OCI-LY1 (cell line): ENCODE data around the gene ZNF692.

Experiments used
- H2AFZ ChIP-seq: fragments of 200-600 bp; sonication (generic), shearing (Covaris generic); 2 replicates; pipeline ENCODE4 v1.6.0; 2014; ENCODE audit warnings: antibody characterized with exemption, mild to moderate bottlenecking, low read length
- H3F3A ChIP-seq: fragments of 200-600 bp; sonication (generic), shearing (Covaris generic); 2 replicates; pipeline ENCODE4 v1.6.0; 2014; ENCODE audit warnings: mild to moderate bottlenecking, antibody characterized with exemption, low read length, moderate library complexity; ENCODE audit not compliant: insufficient read depth
- H3K27ac ChIP-seq: fragments of 200-600 bp; sonication (generic); 2 replicates; pipeline ENCODE4 v1.5.1; 2014; ENCODE audit warnings: low read length, mixed run types, mild to moderate bottlenecking, low read depth; ENCODE audit not compliant: poor library complexity, severe bottlenecking
- H3K27me3 ChIP-seq: fragments of 200-600 bp; sonication (generic); 2 replicates; pipeline ENCODE4 v1.6.0; 2014; ENCODE audit warnings: antibody characterized with exemption, mild to moderate bottlenecking, low read length, moderate library complexity; ENCODE audit not compliant: insufficient read depth
- H3K36me3 ChIP-seq: fragments of 200-600 bp; sonication (generic); 2 replicates; pipeline ENCODE4 v1.6.1; 2014; ENCODE audit warnings: mild to moderate bottlenecking, antibody characterized with exemption, low read length, moderate library complexity, mixed read lengths; ENCODE audit not compliant: insufficient read depth
- H3K4me1 ChIP-seq: fragments of 200-600 bp; sonication (generic); 2 replicates; pipeline ENCODE4 v1.5.1; 2014; ENCODE audit warnings: mild to moderate bottlenecking, low read length, moderate library complexity; ENCODE audit not compliant: insufficient read depth, severe bottlenecking
- H3K4me2 ChIP-seq: fragments of 200-600 bp; sonication (generic), shearing (Covaris generic); 2 replicates; pipeline ENCODE4 v1.6.1; 2014; ENCODE audit warnings: low read length
- H3K4me3 ChIP-seq: fragments of 200-600 bp; sonication (generic); 2 replicates; pipeline ENCODE4 v1.5.1; 2014; ENCODE audit warnings: low read length, low read depth, mild to moderate bottlenecking, mixed read lengths; ENCODE audit not compliant: poor library complexity, severe bottlenecking
- H3K79me2 ChIP-seq: fragments of 200-600 bp; shearing (Covaris generic); 2 replicates; pipeline ENCODE4 v1.6.1; 2016; ENCODE audit warnings: mixed run types, low read length, mixed read lengths; ENCODE audit not compliant: insufficient read depth
- H3K9ac ChIP-seq: fragments of 200-600 bp; sonication (generic), shearing (Covaris generic); 2 replicates; pipeline ENCODE4 v1.6.1; 2014; ENCODE audit warnings: mild to moderate bottlenecking, low read length, mixed read lengths
- H3K9me2 ChIP-seq: fragments of 200-600 bp; sonication (generic), shearing (Covaris generic); 2 replicates; pipeline ENCODE4 v1.6.1; 2014; ENCODE audit warnings: low read depth, mild to moderate bottlenecking, low read length, mixed read lengths
- H3K9me3 ChIP-seq: fragments of 200-600 bp; shearing (Covaris generic); 2 replicates; pipeline ENCODE4 v1.6.1; 2014; ENCODE audit warnings: low read length, mixed read lengths
- H4K20me1 ChIP-seq: fragments of 200-600 bp; sonication (generic), shearing (Covaris generic); 2 replicates; pipeline ENCODE4 v1.6.0; 2016; ENCODE audit warnings: mild to moderate bottlenecking, low read length; ENCODE audit not compliant: insufficient read depth
- CTCF ChIP-seq: fragments of 200-600 bp; sonication (generic), shearing (Covaris generic); IDR thresholded peaks from 2 replicates; pipeline ENCODE4 v1.5.1; 2017; ENCODE audit warnings: mild to moderate bottlenecking, antibody characterized with exemption, low read length, moderate library complexity, mixed read lengths
- EZH2 ChIP-seq: fragments of 200-600 bp; sonication (generic), shearing (Covaris generic); IDR thresholded peaks from 2 replicates; pipeline ENCODE4 v1.8.0; 2017; ENCODE audit warnings: borderline replicate concordance, mixed run types, mild to moderate bottlenecking, antibody characterized with exemption, low read length, moderate library complexity, mixed read lengths

ZNF692 gene

GRCh38 chr1:248820041-248820585 lies 38.8 kb downstream of the ZNF692 start:
- Histone ChIP-seq H3K9me2 (no peaks in the 10 kb centered on the region), H3K27ac (no peak overlapping the region), H4K20me1 (no peaks in the 10 kb centered on the region), H3K36me3 (peaks cover 46% of the 10 kb centered on the region), H3K4me1 (peaks cover 40% of the 10 kb centered on the region), H3K79me2 (no peaks in the 10 kb centered on the region), H3K4me3 (no peak overlapping the region), H3K9ac (no peak overlapping the region), H3K4me2 (no peak overlapping the region), H3K9me3 (no peaks in the 10 kb centered on the region), H3F3A (no peaks in the 10 kb centered on the region), H3K27me3 (no peaks in the 10 kb centered on the region), H2AFZ (no peak overlapping the region)
- TF ChIP-seq EZH2: no peak
- TF ChIP-seq CTCF: no peak

GRCh38 chr1:248818505-248819374 lies 40.1 kb downstream of the ZNF692 start:
- Histone ChIP-seq H3K79me2 (no peaks in the 10 kb centered on the region), H3K4me1 (peaks cover 26% of the 10 kb centered on the region), H3K27me3 (no peaks in the 10 kb centered on the region), H3F3A (no peaks in the 10 kb centered on the region), H3K4me2 (no peak overlapping the region), H4K20me1 (no peaks in the 10 kb centered on the region), H3K4me3 (no peak overlapping the region), H3K27ac (no peak overlapping the region), H3K9ac (no peak overlapping the region), H3K9me3 (no peaks in the 10 kb centered on the region), H3K36me3 (peaks cover 57% of the 10 kb centered on the region), H3K9me2 (no peaks in the 10 kb centered on the region), H2AFZ (no peak overlapping the region)
- TF ChIP-seq CTCF (no peak), EZH2 (no peak)

GRCh38 chr1:248817065-248817464 lies 41.8 kb downstream of the ZNF692 start:
- no peaks in the 10 kb centered on the region for H4K20me1 ChIP-seq
- peaks cover 10% of the 10 kb centered on the region for H3K4me1 ChIP-seq
- no peaks in the 10 kb centered on the region for H3F3A ChIP-seq
- TF ChIP-seq EZH2: no peak
- no peak for TF ChIP-seq CTCF
- no peaks in the 10 kb centered on the region for H3K9me3 ChIP-seq
- no peak overlapping the region for H3K9ac ChIP-seq
- H2AFZ ChIP-seq: no peak overlapping the region
- H3K36me3 ChIP-seq: peaks cover 55% of the 10 kb centered on the region
- no peak overlapping the region for H3K4me3 ChIP-seq
- H3K4me2 ChIP-seq: no peak overlapping the region
- no peaks in the 10 kb centered on the region for H3K27me3 ChIP-seq
- H3K27ac ChIP-seq: no peak overlapping the region
- no peaks in the 10 kb centered on the region for H3K9me2 ChIP-seq
- no peaks in the 10 kb centered on the region for H3K79me2 ChIP-seq
